ENCODE data around the gene CDH23. TPM values are rescaled to one million over a fixed set of nuclear protein-coding genes. Genes with fewer than 3 reads are reported as not detected.

The CDH23 gene
- polyA plus RNA-seq, 1 donor from 2014 or later: 6.6 TPM

GRCh38 chr10:71852355-71852937 is 455.7 kb downstream of the CDH23 start:
- no peaks in the 10 kb centered on the region for H3K9me2 ChIP-seq (ENCODE audit: insufficient read depth, low read length)
- H3K9me3 ChIP-seq (ENCODE audit: low read length): no peaks in the 10 kb centered on the region
- no peak overlapping the region for H3K9ac ChIP-seq (ENCODE audit: low read length)
- no peak overlapping the region for H3K4me3 ChIP-seq (ENCODE audit: low read length)
- peaks cover 5% of the 10 kb centered on the region for H4K20me1 ChIP-seq (ENCODE audit: insufficient read depth)
- TF ChIP-seq EZH2 (IDR thresholded peaks at IDR 0.05; ENCODE audit: borderline replicate concordance, insufficient read depth, low read length, poor library complexity, severe bottlenecking): no peak
- no peak for TF ChIP-seq TAF1 (IDR thresholded peaks at IDR 0.05; ENCODE audit: low read depth)
- no peak for TF ChIP-seq RAD21 (conservative IDR thresholded peaks at IDR 0.05)
- TF ChIP-seq REST (IDR thresholded peaks at IDR 0.05; ENCODE audit: borderline replicate concordance): no peak
- no peak for TF ChIP-seq EP300 (conservative IDR thresholded peaks at IDR 0.05; ENCODE audit: poor library complexity, severe bottlenecking)
- TF ChIP-seq POLR2AphosphoS5 (IDR thresholded peaks at IDR 0.05): no peak
- no peak for TF ChIP-seq CTCF (IDR thresholded peaks at IDR 0.05; ENCODE audit: poor library complexity, severe bottlenecking)
- no peak for TF ChIP-seq SMC3 (conservative IDR thresholded peaks at IDR 0.05; ENCODE audit: poor library complexity)
- H3K36me3 ChIP-seq (ENCODE audit: insufficient read depth, low read length): no peaks in the 10 kb centered on the region
- peaks cover 36% of the 10 kb centered on the region for H3K79me2 ChIP-seq (replicated peaks; ENCODE audit: insufficient read depth, low read length)
- H3K27ac ChIP-seq (ENCODE audit: low read length): no peak overlapping the region
- H3F3A ChIP-seq (ENCODE audit: insufficient read depth, low read length, poor library complexity, severe bottlenecking): peaks cover 3% of the 10 kb centered on the region
- H2AFZ ChIP-seq (ENCODE audit: low read depth, low read length): no peak overlapping the region
- H3K4me2 ChIP-seq (ENCODE audit: low read length): no peak overlapping the region
- H3K27me3 ChIP-seq (ENCODE audit: insufficient read depth, low read depth, low read length): no peaks in the 10 kb centered on the region

GRCh38 chr10:71854031-71854430 is 457.3 kb downstream of the CDH23 start:
- no peaks in the 10 kb centered on the region for H3K9me3 ChIP-seq (ENCODE audit: low read length)
- H3K36me3 ChIP-seq (ENCODE audit: insufficient read depth, low read length): no peaks in the 10 kb centered on the region
- H3K4me2 ChIP-seq (ENCODE audit: low read length): no peak overlapping the region
- H2AFZ ChIP-seq (ENCODE audit: low read depth, low read length): no peak overlapping the region
- no peak overlapping the region for H3K9ac ChIP-seq (ENCODE audit: low read length)
- no peaks in the 10 kb centered on the region for H3K27me3 ChIP-seq (ENCODE audit: insufficient read depth, low read depth, low read length)
- no peak for TF ChIP-seq EP300 (conservative IDR thresholded peaks at IDR 0.05; ENCODE audit: poor library complexity, severe bottlenecking)
- TF ChIP-seq TAF1 (IDR thresholded peaks at IDR 0.05; ENCODE audit: low read depth): no peak
- TF ChIP-seq MXI1 (conservative IDR thresholded peaks at IDR 0.05; ENCODE audit: poor library complexity, severe bottlenecking): no peak
- no peak for TF ChIP-seq SMC3 (conservative IDR thresholded peaks at IDR 0.05; ENCODE audit: poor library complexity)
- TF ChIP-seq RAD21 (conservative IDR thresholded peaks at IDR 0.05): no peak
- TF ChIP-seq REST (IDR thresholded peaks at IDR 0.05; ENCODE audit: borderline replicate concordance): no peak
- TF ChIP-seq EZH2 (IDR thresholded peaks at IDR 0.05; ENCODE audit: borderline replicate concordance, insufficient read depth, low read length, poor library complexity, severe bottlenecking): no peak
- no peak for TF ChIP-seq POLR2AphosphoS5 (IDR thresholded peaks at IDR 0.05)
- no peak for TF ChIP-seq CTCF (IDR thresholded peaks at IDR 0.05; ENCODE audit: poor library complexity, severe bottlenecking)
- no peaks in the 10 kb centered on the region for H4K20me1 ChIP-seq (ENCODE audit: insufficient read depth)
- H3K4me3 ChIP-seq (ENCODE audit: low read length): no peak overlapping the region
- H3K9me2 ChIP-seq (ENCODE audit: insufficient read depth, low read length): no peaks in the 10 kb centered on the region
- H3K79me2 ChIP-seq (replicated peaks; ENCODE audit: insufficient read depth, low read length): peaks cover 20% of the 10 kb centered on the region
- no peak overlapping the region for H3K27ac ChIP-seq (ENCODE audit: low read length)
- peaks cover 3% of the 10 kb centered on the region for H3F3A ChIP-seq (ENCODE audit: insufficient read depth, low read length, poor library complexity, severe bottlenecking)

Data from neural cell (in vitro differentiated cells).